ENCODE measurements around the gene AP3S1.

AP3S1 gene

GRCh38 chr5:115954144-115954543 is 112.4 kb downstream of the AP3S1 start:
- no peak overlapping the region for H3K9ac ChIP-seq (ENCODE audit: insufficient read length, low read depth)
- H3K4me3 ChIP-seq (ENCODE audit: insufficient read length, low read depth): no peak overlapping the region
- TF ChIP-seq YY1 (IDR thresholded peaks at IDR 0.05; ENCODE audit: insufficient read depth, insufficient read length) (no peak), SUZ12 (IDR thresholded peaks at IDR 0.05; ENCODE audit: extremely low read depth, insufficient read depth, insufficient read length) (no peak), ZNF274 (IDR thresholded peaks at IDR 0.05; ENCODE audit: low read depth, low read length) (no peak)
- no peaks in the 10 kb centered on the region for H3K27me3 ChIP-seq (ENCODE audit: insufficient read depth, insufficient read length)
- H3K9me3 ChIP-seq (ENCODE audit: insufficient read depth, low read length): no peaks in the 10 kb centered on the region
- DNase-seq (ENCODE audit: low read depth, low spot score): no peak
- no peaks in the 10 kb centered on the region for H3K36me3 ChIP-seq (ENCODE audit: insufficient read depth, insufficient read length, low read length)
- no peaks in the 10 kb centered on the region for H3K4me1 ChIP-seq (ENCODE audit: insufficient read depth, insufficient read length)

GRCh38 chr5:115956957-115957356 is 115.2 kb downstream of the AP3S1 start:
- Histone ChIP-seq H3K9ac (ENCODE audit: insufficient read length, low read depth) (no peak overlapping the region), H3K4me3 (ENCODE audit: insufficient read length, low read depth) (no peak overlapping the region), H3K4me1 (ENCODE audit: insufficient read depth, insufficient read length) (no peaks in the 10 kb centered on the region), H3K36me3 (ENCODE audit: insufficient read depth, insufficient read length, low read length) (no peaks in the 10 kb centered on the region), H3K27me3 (ENCODE audit: insufficient read depth, insufficient read length) (no peaks in the 10 kb centered on the region), H3K9me3 (ENCODE audit: insufficient read depth, low read length) (no peaks in the 10 kb centered on the region)
- no peak for DNase-seq (ENCODE audit: low read depth, low spot score)
- TF ChIP-seq ZNF274 (IDR thresholded peaks at IDR 0.05; ENCODE audit: low read depth, low read length): no peak
- TF ChIP-seq SUZ12 (IDR thresholded peaks at IDR 0.05; ENCODE audit: extremely low read depth, insufficient read depth, insufficient read length): no peak
- TF ChIP-seq YY1 (IDR thresholded peaks at IDR 0.05; ENCODE audit: insufficient read depth, insufficient read length): no peak

GRCh38 chr5:115961381-115962238 is 119.9 kb downstream of the AP3S1 start:
- H3K9ac ChIP-seq (ENCODE audit: insufficient read length, low read depth): no peak overlapping the region
- H3K27me3 ChIP-seq (ENCODE audit: insufficient read depth, insufficient read length): no peaks in the 10 kb centered on the region
- H3K4me3 ChIP-seq (ENCODE audit: insufficient read length, low read depth): no peak overlapping the region

GRCh38 chr5:115962239-115962564 is 120.5 kb downstream of the AP3S1 start, which contains the start of gene LVRN:
Gene LVRN, plus strand, starts transcription at chr5:115962475. Its CDS starts 143 bp downstream, at chr5:115962618.
- TF ChIP-seq ZNF274 (IDR thresholded peaks at IDR 0.05; ENCODE audit: low read depth, low read length) (no peak), YY1 (IDR thresholded peaks at IDR 0.05; ENCODE audit: insufficient read depth, insufficient read length) (no peak), SUZ12 (IDR thresholded peaks at IDR 0.05; ENCODE audit: extremely low read depth, insufficient read depth, insufficient read length) (no peak)
- no peaks in the 10 kb centered on the region for H3K9me3 ChIP-seq (ENCODE audit: insufficient read depth, low read length)
- H3K27me3 ChIP-seq (ENCODE audit: insufficient read depth, insufficient read length): no peaks in the 10 kb centered on the region
- H3K4me1 ChIP-seq (ENCODE audit: insufficient read depth, insufficient read length): no peaks in the 10 kb centered on the region
- DNase-seq (ENCODE audit: low read depth, low spot score): no peak
- H3K4me3 ChIP-seq (ENCODE audit: insufficient read length, low read depth): no peak within 1 kb of the TSS
- H3K36me3 ChIP-seq (ENCODE audit: insufficient read depth, insufficient read length, low read length): no peaks in the 10 kb centered on the region
- H3K9ac ChIP-seq (ENCODE audit: insufficient read length, low read depth): no peak within 1 kb of the TSS

More at GRCh38 chr5:115961381-115962238, 119.9 kb downstream of the AP3S1 start:
- H3K4me1 ChIP-seq (ENCODE audit: insufficient read depth, insufficient read length): no peaks in the 10 kb centered on the region
- no peaks in the 10 kb centered on the region for H3K36me3 ChIP-seq (ENCODE audit: insufficient read depth, insufficient read length, low read length)
- DNase-seq (ENCODE audit: low read depth, low spot score): no peak
- no peaks in the 10 kb centered on the region for H3K9me3 ChIP-seq (ENCODE audit: insufficient read depth, low read length)
- TF ChIP-seq SUZ12 (IDR thresholded peaks at IDR 0.05; ENCODE audit: extremely low read depth, insufficient read depth, insufficient read length) (no peak), ZNF274 (IDR thresholded peaks at IDR 0.05; ENCODE audit: low read depth, low read length) (no peak), YY1 (IDR thresholded peaks at IDR 0.05; ENCODE audit: insufficient read depth, insufficient read length) (no peak)

GRCh38 chr5:115962565-115963402 is 121.0 kb downstream of the AP3S1 start:
- H3K4me3 ChIP-seq (ENCODE audit: insufficient read length, low read depth): no peak overlapping the region
- H3K27me3 ChIP-seq (ENCODE audit: insufficient read depth, insufficient read length): no peaks in the 10 kb centered on the region
- no peaks in the 10 kb centered on the region for H3K4me1 ChIP-seq (ENCODE audit: insufficient read depth, insufficient read length)
- TF ChIP-seq SUZ12 (IDR thresholded peaks at IDR 0.05; ENCODE audit: extremely low read depth, insufficient read depth, insufficient read length): no peak
- DNase-seq (ENCODE audit: low read depth, low spot score): no peak
- no peaks in the 10 kb centered on the region for H3K36me3 ChIP-seq (ENCODE audit: insufficient read depth, insufficient read length, low read length)
- no peak overlapping the region for H3K9ac ChIP-seq (ENCODE audit: insufficient read length, low read depth)
- no peaks in the 10 kb centered on the region for H3K9me3 ChIP-seq (ENCODE audit: insufficient read depth, low read length)

GRCh38 chr5:115963566-115963965 is 121.8 kb downstream of the AP3S1 start:
- H3K9ac ChIP-seq (ENCODE audit: insufficient read length, low read depth): no peak overlapping the region
- no peak for DNase-seq (ENCODE audit: low read depth, low spot score)
- TF ChIP-seq ZNF274 (IDR thresholded peaks at IDR 0.05; ENCODE audit: low read depth, low read length): no peak
- no peak for TF ChIP-seq YY1 (IDR thresholded peaks at IDR 0.05; ENCODE audit: insufficient read depth, insufficient read length)
- TF ChIP-seq SUZ12 (IDR thresholded peaks at IDR 0.05; ENCODE audit: extremely low read depth, insufficient read depth, insufficient read length): no peak

More at GRCh38 chr5:115963566-115963965, 121.8 kb downstream of the AP3S1 start:
- Histone ChIP-seq H3K27me3 (ENCODE audit: insufficient read depth, insufficient read length) (no peaks in the 10 kb centered on the region), H3K4me1 (ENCODE audit: insufficient read depth, insufficient read length) (no peaks in the 10 kb centered on the region), H3K9me3 (ENCODE audit: insufficient read depth, low read length) (no peaks in the 10 kb centered on the region), H3K4me3 (ENCODE audit: insufficient read length, low read depth) (no peak overlapping the region), H3K36me3 (ENCODE audit: insufficient read depth, insufficient read length, low read length) (no peaks in the 10 kb centered on the region)
